Activated naive CD4-positive, alpha-beta T cell treated with anti-CD3 and anti-CD28 coated beads, Interleukin-2, amount 10 ng/mL, durations not matched to agents 7 days and 5 days (primary cell): ENCODE measurements around the gene FBLIM1.
"Not testable (repeated sequence)": the region's sequence is repeated elsewhere in the genome, so short reads cannot be mapped to it uniquely, and the experiment has no call there.

ENCODE experiments used
- CTCF ChIA-PET: fragments of 350-600 bp; sonication (Branson Sonifier 250); formaldehyde crosslinking; loops from one replicate; lab custom pipeline; 2021; ENCODE audit warnings: antibody characterized with exemption; lab: Charles Lee
- DNase-seq: peaks from one replicate; pipeline ENCODE4 v3.0.0-alpha.2; 2020
- H3K27ac Mint-ChIP-seq: one replicate; pipeline ENCODE4 v1.8.0; 2021; ENCODE audit warnings: mild to moderate bottlenecking, moderate library complexity, mixed read lengths
- H3K27me3 Mint-ChIP-seq: one replicate; pipeline ENCODE4 v1.8.0; 2021; ENCODE audit warnings: mild to moderate bottlenecking, mixed read lengths
- H3K36me3 Mint-ChIP-seq: one replicate; pipeline ENCODE4 v1.8.0; 2021; ENCODE audit warnings: mixed read lengths
- H3K4me1 Mint-ChIP-seq: one replicate; pipeline ENCODE4 v1.8.0; 2021; ENCODE audit warnings: mixed read lengths
- H3K4me3 Mint-ChIP-seq: one replicate; pipeline ENCODE4 v1.8.0; 2021; ENCODE audit warnings: mild to moderate bottlenecking, moderate library complexity, mixed read lengths
- H3K9me3 Mint-ChIP-seq: one replicate; pipeline ENCODE4 v1.8.0; 2021; ENCODE audit warnings: mixed read lengths

Gene FBLIM1

GRCh38 chr1:15808955-15809354 lies 50.4 kb downstream of the FBLIM1 start:
- DNase-seq = no peak
- Mint-ChIP-seq H3K36me3 (no peaks in the 10 kb centered on the region), H3K4me1 (no peaks in the 10 kb centered on the region), H3K27ac (no peak overlapping the region), H3K4me3 (no peak overlapping the region), H3K27me3 (no peaks in the 10 kb centered on the region), H3K9me3 (no peaks in the 10 kb centered on the region)
- CTCF ChIA-PET = no interaction called here

GRCh38 chr1:15810073-15810472 lies 51.5 kb downstream of the FBLIM1 start:
- Mint-ChIP-seq H3K27me3 (no peaks in the 10 kb centered on the region), H3K9me3 (no peaks in the 10 kb centered on the region), H3K4me1 (no peaks in the 10 kb centered on the region), H3K4me3 (no peak overlapping the region), H3K27ac (no peak overlapping the region), H3K36me3 (no peaks in the 10 kb centered on the region)
- CTCF ChIA-PET = interaction anchor here (0.9 kb wide), 1 partner anchor 114 kb away, joined by 3 read pairs; no protein-coding TSS in a partner anchor
- DNase-seq = no peak

GRCh38 chr1:15816674-15817073 lies 58.1 kb downstream of the FBLIM1 start:
- Mint-ChIP-seq H3K9me3 (no peaks in the 10 kb centered on the region), H3K27ac (no peak overlapping the region), H3K36me3 (no peaks in the 10 kb centered on the region), H3K4me1 (peaks cover 9% of the 10 kb centered on the region), H3K27me3 (no peaks in the 10 kb centered on the region), H3K4me3 (no peak overlapping the region)
- CTCF ChIA-PET = interaction anchor here (1.0 to 3.0 kb wide), 6 partner anchors 25 to 193 kb away, joined by 3 to 33 read pairs (median 8); partner anchors contain the start of gene ZBTB17
- no peak for DNase-seq

- CTCF ChIA-PET = no interaction called here
- Mint-ChIP-seq H3K4me1 (peaks cover 11% of the 10 kb centered on the region), H3K4me3 (no peak overlapping the region), H3K27me3 (no peaks in the 10 kb centered on the region), H3K9me3 (no peaks in the 10 kb centered on the region), H3K36me3 (no peaks in the 10 kb centered on the region), H3K27ac (no peak overlapping the region)
- DNase-seq = no peak
These were observed 61.9 kb downstream of the FBLIM1 start for GRCh38 chr1:15820478-15820877.

- DNase-seq = no peak
- CTCF ChIA-PET = no interaction called here
- peaks cover 5% of the 10 kb centered on the region for H3K36me3 Mint-ChIP-seq
- no peaks in the 10 kb centered on the region for H3K27me3 Mint-ChIP-seq
- H3K4me3 Mint-ChIP-seq = no peak overlapping the region
- H3K4me1 Mint-ChIP-seq = peaks cover 25% of the 10 kb centered on the region
- no peak overlapping the region for H3K27ac Mint-ChIP-seq
- no peaks in the 10 kb centered on the region for H3K9me3 Mint-ChIP-seq
These were observed 67.2 kb downstream of the FBLIM1 start for GRCh38 chr1:15825800-15826199.

- H3K36me3 Mint-ChIP-seq = peaks cover 9% of the 10 kb centered on the region
- CTCF ChIA-PET = interaction anchor here (0.7 to 1.0 kb wide), 2 partner anchors 12 to 18 kb away, joined by 3 to 4 read pairs; no protein-coding TSS in a partner anchor
- no peak for DNase-seq
- H3K27ac Mint-ChIP-seq = no peak overlapping the region
- H3K4me3 Mint-ChIP-seq = no peak overlapping the region
- H3K9me3 Mint-ChIP-seq = no peaks in the 10 kb centered on the region
- H3K27me3 Mint-ChIP-seq = no peaks in the 10 kb centered on the region
- peaks cover 32% of the 10 kb centered on the region for H3K4me1 Mint-ChIP-seq
These were observed 68.4 kb downstream of the FBLIM1 start for GRCh38 chr1:15826810-15827507.

GRCh38 chr1:15827567-15827966 lies 69.0 kb downstream of the FBLIM1 start:
- CTCF ChIA-PET = interaction anchor here (1.0 kb wide), 1 partner anchor 17 kb away, joined by 4 read pairs; no protein-coding TSS in a partner anchor
- not testable (repeated sequence) for H3K4me3 Mint-ChIP-seq, DNase-seq, H3K27me3 Mint-ChIP-seq, H3K9me3 Mint-ChIP-seq, H3K27ac Mint-ChIP-seq
- H3K4me1 Mint-ChIP-seq = peaks cover 33% of the 10 kb centered on the region
- H3K36me3 Mint-ChIP-seq = peaks cover 10% of the 10 kb centered on the region

GRCh38 chr1:15828931-15829330 lies 70.3 kb downstream of the FBLIM1 start:
- peaks cover 10% of the 10 kb centered on the region for H3K36me3 Mint-ChIP-seq
- H3K4me1 Mint-ChIP-seq = peaks cover 37% of the 10 kb centered on the region
- H3K27ac Mint-ChIP-seq, H3K27me3 Mint-ChIP-seq, DNase-seq, H3K4me3 Mint-ChIP-seq, CTCF ChIA-PET, H3K9me3 Mint-ChIP-seq: not testable (repeated sequence)

GRCh38 chr1:15830258-15830657 lies 71.7 kb downstream of the FBLIM1 start:
- H3K9me3 Mint-ChIP-seq = no peaks in the 10 kb centered on the region
- peaks cover 3% of the 10 kb centered on the region for H3K27me3 Mint-ChIP-seq
- CTCF ChIA-PET = no interaction called here
- H3K36me3 Mint-ChIP-seq = peaks cover 10% of the 10 kb centered on the region
- no peak overlapping the region for H3K27ac Mint-ChIP-seq
- DNase-seq = no peak
- H3K4me3 Mint-ChIP-seq = no peak overlapping the region
- peaks cover 37% of the 10 kb centered on the region for H3K4me1 Mint-ChIP-seq

GRCh38 chr1:15833069-15833679 lies 74.6 kb downstream of the FBLIM1 start:
- Mint-ChIP-seq H3K36me3 (peaks cover 10% of the 10 kb centered on the region), H3K9me3 (no peaks in the 10 kb centered on the region), H3K4me3 (peak overlapping the region; percentile 85), H3K27ac (peak overlapping the region; percentile 98), H3K4me1 (peaks cover 50% of the 10 kb centered on the region), H3K27me3 (peaks cover 11% of the 10 kb centered on the region)
- DNase-seq = peak; percentile 72
- CTCF ChIA-PET = interaction anchor here (0.8 to 1.7 kb wide), 6 partner anchors 9 to 223 kb away, joined by 3 to 12 read pairs (median 6); partner anchors contain the start of gene SPEN

- H3K27me3 Mint-ChIP-seq = peaks cover 11% of the 10 kb centered on the region
These were observed 75.3 kb downstream of the FBLIM1 start for GRCh38 chr1:15833842-15834405.

GRCh38 chr1:15834406-15835204 lies 76.0 kb downstream of the FBLIM1 start:
- Mint-ChIP-seq H3K4me1 (peaks cover 45% of the 10 kb centered on the region), H3K9me3 (no peaks in the 10 kb centered on the region), H3K36me3 (peaks cover 10% of the 10 kb centered on the region), H3K4me3 (peak overlapping the region; percentile 85), H3K27me3 (peaks cover 11% of the 10 kb centered on the region), H3K27ac (peak overlapping the region; percentile 98)
- DNase-seq = peak; percentile 92
- CTCF ChIA-PET = interaction anchor here (0.6 to 1.7 kb wide), 4 partner anchors 9 to 19 kb away, joined by 3 to 7 read pairs (median 4); no protein-coding TSS in a partner anchor

More at GRCh38 chr1:15833842-15834405, 75.3 kb downstream of the FBLIM1 start:
- DNase-seq = no peak
- CTCF ChIA-PET = interaction anchor here (0.6 to 1.7 kb wide), 7 partner anchors 9 to 18 kb away, joined by 3 to 12 read pairs (median 5); partner anchors contain the start of gene SPEN
- Mint-ChIP-seq H3K27ac (peak overlapping the region; percentile 98), H3K4me3 (peak overlapping the region; percentile 85), H3K9me3 (no peaks in the 10 kb centered on the region), H3K36me3 (peaks cover 10% of the 10 kb centered on the region), H3K4me1 (peaks cover 50% of the 10 kb centered on the region)

- no peak for DNase-seq
- Mint-ChIP-seq H3K27me3 (peaks cover 11% of the 10 kb centered on the region), H3K9me3 (no peaks in the 10 kb centered on the region), H3K36me3 (peaks cover 9% of the 10 kb centered on the region), H3K4me1 (peaks cover 38% of the 10 kb centered on the region), H3K27ac (peak overlapping the region; percentile 98), H3K4me3 (peak overlapping the region; percentile 85)
- CTCF ChIA-PET = interaction anchor here (0.7 kb wide), 1 partner anchor 20 kb away, joined by 3 read pairs; no protein-coding TSS in a partner anchor
These were observed 76.7 kb downstream of the FBLIM1 start for GRCh38 chr1:15835205-15835740.
